Vagina (tissue), 2 donors: ENCODE results near the gene C2orf15.

ENCODE experiments used
- POLR2A ChIP-seq, 2 donors: fragments of 450-650 bp; IDR thresholded peaks; one replicate each; pipeline ENCODE4 v1.6.1; 2017; ENCODE audit warnings: antibody characterized with exemption in 2 of 2, mild to moderate bottlenecking in 2 of 2, moderate library complexity in 2 of 2
- POLR2AphosphoS5 ChIP-seq, 2 donors: sonication (generic); formaldehyde crosslinking; IDR thresholded peaks; one replicate each; pipeline ENCODE4 v1.9.0; 2017; ENCODE audit warnings: antibody characterized with exemption in 2 of 2, mild to moderate bottlenecking in 2 of 2, low read depth in 1 of 2; ENCODE audit not compliant: insufficient read depth in 1 of 2
- TF ChIP-seq, protein P1 (sequence below), 3 experiments: fragments of 450-650 bp in 2 of 3; fragments of 200-600 bp in 1 of 3; sonication (generic) in 1 of 3; IDR thresholded peaks; one replicate each; pipeline ENCODE4 v1.5.1; 2017 to 2019; ENCODE audit warnings: antibody characterized with exemption in 3 of 3, mild to moderate bottlenecking in 2 of 3, moderate library complexity in 2 of 3

- TF ChIP-seq, protein P1, sequence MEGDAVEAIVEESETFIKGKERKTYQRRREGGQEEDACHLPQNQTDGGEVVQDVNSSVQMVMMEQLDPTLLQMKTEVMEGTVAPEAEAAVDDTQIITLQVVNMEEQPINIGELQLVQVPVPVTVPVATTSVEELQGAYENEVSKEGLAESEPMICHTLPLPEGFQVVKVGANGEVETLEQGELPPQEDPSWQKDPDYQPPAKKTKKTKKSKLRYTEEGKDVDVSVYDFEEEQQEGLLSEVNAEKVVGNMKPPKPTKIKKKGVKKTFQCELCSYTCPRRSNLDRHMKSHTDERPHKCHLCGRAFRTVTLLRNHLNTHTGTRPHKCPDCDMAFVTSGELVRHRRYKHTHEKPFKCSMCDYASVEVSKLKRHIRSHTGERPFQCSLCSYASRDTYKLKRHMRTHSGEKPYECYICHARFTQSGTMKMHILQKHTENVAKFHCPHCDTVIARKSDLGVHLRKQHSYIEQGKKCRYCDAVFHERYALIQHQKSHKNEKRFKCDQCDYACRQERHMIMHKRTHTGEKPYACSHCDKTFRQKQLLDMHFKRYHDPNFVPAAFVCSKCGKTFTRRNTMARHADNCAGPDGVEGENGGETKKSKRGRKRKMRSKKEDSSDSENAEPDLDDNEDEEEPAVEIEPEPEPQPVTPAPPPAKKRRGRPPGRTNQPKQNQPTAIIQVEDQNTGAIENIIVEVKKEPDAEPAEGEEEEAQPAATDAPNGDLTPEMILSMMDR (IDR thresholded peaks at IDR 0.05), result no peak
- no peak for TF ChIP-seq POLR2A (IDR thresholded peaks at IDR 0.05)
- no peak for TF ChIP-seq POLR2AphosphoS5 (IDR thresholded peaks at IDR 0.05; ENCODE audit: insufficient read depth in 1 of 2, low read depth in 1 of 2)
Measured at GRCh38 chr2:99187011-99187410, 45.5 kb downstream of the C2orf15 start.
